ENCODE results near the gene SLC7A5. TPM values are rescaled to one million over a fixed set of nuclear protein-coding genes. Genes with fewer than 3 reads are reported as not detected.

Gene SLC7A5
- polyA plus RNA-seq, 1 experiment, result 60.2 TPM

DNA sequence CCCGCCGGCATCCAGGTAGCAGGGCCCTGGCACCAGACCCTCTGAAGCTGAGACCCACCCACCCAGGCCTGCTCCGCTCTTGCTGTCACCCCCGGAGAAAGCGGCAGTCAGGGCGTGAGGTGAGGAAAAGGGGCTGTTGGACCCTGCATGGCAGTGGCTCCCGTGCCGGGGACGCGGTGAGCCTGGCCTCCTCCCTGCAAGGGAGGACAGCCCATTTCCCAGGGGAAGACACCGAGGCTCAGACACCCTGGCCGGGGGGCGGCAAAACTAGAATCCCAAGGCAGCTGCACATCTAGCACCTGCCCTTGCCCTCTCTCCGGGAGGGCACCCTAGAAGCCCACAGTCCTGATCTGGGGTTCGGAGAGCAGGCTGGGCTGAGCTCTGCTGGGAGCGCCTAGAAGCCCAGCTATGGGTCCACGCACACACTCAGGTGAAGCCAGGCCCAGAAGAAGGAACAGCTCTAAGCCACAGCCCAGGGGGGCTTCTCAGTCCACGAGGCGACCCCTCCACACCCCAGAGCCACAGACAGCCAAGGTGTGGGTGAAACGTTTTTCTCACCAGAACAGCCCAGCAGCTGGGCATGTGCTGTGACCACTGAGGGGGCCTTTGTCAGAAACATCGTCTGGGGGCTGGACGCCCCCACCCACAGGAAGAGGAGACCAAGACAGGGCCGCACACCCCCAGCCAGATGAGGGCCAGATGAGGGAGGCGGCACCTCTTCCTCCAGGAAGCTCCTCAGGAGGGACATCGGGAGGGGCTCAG, 22.4 kb downstream of the SLC7A5 start:
- POLR2A ChIA-PET, result no interaction called here
- TF ChIP-seq, protein P1, sequence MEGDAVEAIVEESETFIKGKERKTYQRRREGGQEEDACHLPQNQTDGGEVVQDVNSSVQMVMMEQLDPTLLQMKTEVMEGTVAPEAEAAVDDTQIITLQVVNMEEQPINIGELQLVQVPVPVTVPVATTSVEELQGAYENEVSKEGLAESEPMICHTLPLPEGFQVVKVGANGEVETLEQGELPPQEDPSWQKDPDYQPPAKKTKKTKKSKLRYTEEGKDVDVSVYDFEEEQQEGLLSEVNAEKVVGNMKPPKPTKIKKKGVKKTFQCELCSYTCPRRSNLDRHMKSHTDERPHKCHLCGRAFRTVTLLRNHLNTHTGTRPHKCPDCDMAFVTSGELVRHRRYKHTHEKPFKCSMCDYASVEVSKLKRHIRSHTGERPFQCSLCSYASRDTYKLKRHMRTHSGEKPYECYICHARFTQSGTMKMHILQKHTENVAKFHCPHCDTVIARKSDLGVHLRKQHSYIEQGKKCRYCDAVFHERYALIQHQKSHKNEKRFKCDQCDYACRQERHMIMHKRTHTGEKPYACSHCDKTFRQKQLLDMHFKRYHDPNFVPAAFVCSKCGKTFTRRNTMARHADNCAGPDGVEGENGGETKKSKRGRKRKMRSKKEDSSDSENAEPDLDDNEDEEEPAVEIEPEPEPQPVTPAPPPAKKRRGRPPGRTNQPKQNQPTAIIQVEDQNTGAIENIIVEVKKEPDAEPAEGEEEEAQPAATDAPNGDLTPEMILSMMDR (IDR thresholded peaks at IDR 0.05; ENCODE audit: insufficient read depth, low read depth, low read length), result no peak
- Histone ChIP-seq H3K4me3 (ENCODE audit: low read depth, low read length) (no peak overlapping the region), H3K27me3 (ENCODE audit: control insufficient read depth, insufficient read depth, low read length) (no peaks in the 10 kb centered on the region), H3K36me3 (ENCODE audit: control insufficient read depth, insufficient read depth, low read length) (peaks cover 51% of the 10 kb centered on the region)
- CTCF ChIA-PET, result interaction anchor here (1.1 to 9.0 kb wide), 4 partner anchors 10 to 68 kb away, joined by 3 to 98 read pairs (median 15); partner anchors contain the start of gene SLC7A5
- no peak for DNase-seq (ENCODE audit: low read depth)

DNA sequence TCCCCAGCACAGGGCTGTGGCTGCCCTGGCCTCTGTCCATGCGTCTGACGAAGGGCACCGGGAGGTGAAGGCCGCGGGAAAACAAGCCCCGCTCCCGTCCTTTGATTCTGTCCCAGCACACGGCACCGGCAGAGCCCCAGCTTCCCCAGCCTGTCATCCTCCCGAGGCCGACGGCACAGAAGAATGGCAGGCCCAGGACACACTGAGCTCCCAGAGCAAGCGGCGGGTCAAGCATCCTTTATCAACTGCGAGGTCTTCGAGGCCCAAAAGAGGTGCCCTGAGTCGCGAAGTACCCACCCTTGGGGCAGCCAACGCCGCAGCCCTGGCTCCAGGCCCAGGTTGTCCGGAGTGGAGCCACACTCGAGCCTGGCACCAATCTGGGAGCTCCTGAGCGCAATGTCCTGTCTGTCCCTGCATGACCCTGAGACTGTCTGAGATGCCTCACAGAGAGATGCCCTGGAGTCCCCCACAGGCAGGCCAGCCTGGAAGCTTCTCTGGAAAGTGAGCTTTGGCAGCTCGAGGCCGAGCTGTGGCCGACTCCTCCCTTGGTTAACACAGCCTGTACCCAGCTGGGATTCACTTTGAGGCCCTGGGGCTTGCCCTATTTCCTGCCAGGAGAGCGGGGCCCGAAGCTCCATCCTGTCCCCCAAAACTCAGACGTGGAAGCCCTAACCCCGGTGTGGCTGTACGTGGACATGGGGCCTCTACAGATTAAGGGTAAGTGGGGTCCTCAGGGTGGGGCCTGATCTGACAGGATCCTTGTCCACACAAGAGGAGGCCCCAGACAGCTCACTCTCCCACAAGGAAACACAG, 23.3 kb downstream of the SLC7A5 start:
- Histone ChIP-seq H3K36me3 (ENCODE audit: control insufficient read depth, insufficient read depth, low read length) (peaks cover 53% of the 10 kb centered on the region), H3K27me3 (ENCODE audit: control insufficient read depth, insufficient read depth, low read length) (no peaks in the 10 kb centered on the region), H3K4me3 (ENCODE audit: low read depth, low read length) (no peak overlapping the region)
- TF ChIP-seq, protein P1 (IDR thresholded peaks at IDR 0.05; ENCODE audit: insufficient read depth, low read depth, low read length), result no peak
- POLR2A ChIA-PET, result no interaction called here
- CTCF ChIA-PET, result interaction anchor here (0.6 to 9.0 kb wide), 4 partner anchors 9 to 67 kb away, joined by 3 to 98 read pairs (median 14); partner anchors contain the start of gene SLC7A5
- no peak for DNase-seq (ENCODE audit: low read depth)

DNA sequence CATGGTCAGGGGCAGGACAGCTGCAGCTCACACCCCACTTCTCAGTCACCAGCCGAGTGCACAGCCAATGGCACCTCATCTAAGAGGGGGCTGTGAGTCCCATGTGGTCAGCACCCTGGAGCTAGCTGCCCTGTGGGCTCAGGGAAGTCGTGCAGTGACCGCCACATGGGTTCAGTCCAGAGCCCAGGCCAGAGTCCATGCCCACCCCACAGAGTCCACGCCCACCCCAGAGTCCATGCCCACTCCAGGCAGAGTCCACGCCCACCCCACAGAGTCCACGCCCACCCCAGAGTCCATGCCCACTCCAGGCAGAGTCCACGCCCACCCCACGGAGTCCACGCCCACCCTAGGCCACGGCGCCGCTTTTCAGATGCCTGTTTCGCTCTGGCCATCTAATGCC, 24.1 kb downstream of the SLC7A5 start:
- no peak for DNase-seq (ENCODE audit: low read depth)
- peaks cover 49% of the 10 kb centered on the region for H3K36me3 ChIP-seq (ENCODE audit: control insufficient read depth, insufficient read depth, low read length)
- no peaks in the 10 kb centered on the region for H3K27me3 ChIP-seq (ENCODE audit: control insufficient read depth, insufficient read depth, low read length)
- ChIA-PET CTCF (interaction anchor here (0.6 to 9.0 kb wide), 3 partner anchors 25 to 66 kb away, joined by 3 to 98 read pairs (median 25); partner anchors contain the start of gene SLC7A5), POLR2A (interaction anchor here (0.6 kb wide), 1 partner anchor 23 kb away, joined by 3 read pairs; no protein-coding TSS in a partner anchor)
- TF ChIP-seq, protein P1 (IDR thresholded peaks at IDR 0.05; ENCODE audit: insufficient read depth, low read depth, low read length), result no peak
- no peak overlapping the region for H3K4me3 ChIP-seq (ENCODE audit: low read depth, low read length)

DNA sequence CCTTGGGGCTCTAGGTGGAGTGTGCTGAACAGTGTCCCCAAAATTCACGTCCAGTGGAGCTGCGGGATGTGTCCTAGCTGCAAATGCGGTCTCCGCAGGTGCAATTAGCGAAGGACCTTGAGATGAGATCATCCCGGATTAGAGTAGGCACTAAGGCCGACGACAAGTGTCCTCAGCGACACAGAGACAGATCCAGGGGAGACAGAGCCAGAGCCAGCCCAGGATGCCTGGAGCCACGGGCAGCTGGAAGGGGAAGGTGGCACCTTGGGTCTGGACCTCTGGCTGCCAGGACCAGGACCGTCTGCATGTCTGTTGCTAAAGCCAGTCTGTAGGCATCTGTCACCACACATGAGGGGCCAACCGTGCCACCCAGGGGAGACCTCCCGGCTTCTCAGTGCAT, 24.5 kb downstream of the SLC7A5 start:
- peaks cover 49% of the 10 kb centered on the region for H3K36me3 ChIP-seq (ENCODE audit: control insufficient read depth, insufficient read depth, low read length)
- H3K27me3 ChIP-seq (ENCODE audit: control insufficient read depth, insufficient read depth, low read length), result no peaks in the 10 kb centered on the region
- H3K4me3 ChIP-seq (ENCODE audit: low read depth, low read length), result no peak overlapping the region
- ChIA-PET CTCF (interaction anchor here (4.0 kb wide), 1 partner anchor 66 kb away, joined by 25 read pairs; no protein-coding TSS in a partner anchor), POLR2A (interaction anchor here (0.6 kb wide), 1 partner anchor 23 kb away, joined by 3 read pairs; no protein-coding TSS in a partner anchor)
- DNase-seq (ENCODE audit: low read depth), result no peak
- TF ChIP-seq, protein P1 (IDR thresholded peaks at IDR 0.05; ENCODE audit: insufficient read depth, low read depth, low read length), result no peak

Data from BJ (cell line).